T-helper 22 cell (primary cell): ENCODE results near the gene ITGA8.
"Not testable (repeated sequence)": the region's sequence is repeated elsewhere in the genome, so short reads cannot be mapped to it uniquely, and the experiment has no call there.

Experiments used
- DNase-seq: peaks from one replicate; pipeline ENCODE4 v3.0.0-alpha.2; 2020; ENCODE audit warnings: low read depth

ITGA8 gene

GRCh38 chr10:15678851-15679250, 40.9 kb downstream of the ITGA8 start:
- DNase-seq: no peak

GRCh38 chr10:15672469-15672868, 47.3 kb downstream of the ITGA8 start:
- DNase-seq: no peak

- DNase-seq: no peak
Measured at GRCh38 chr10:15670880-15671279, 48.8 kb downstream of the ITGA8 start.

GRCh38 chr10:15661574-15661973, 58.1 kb downstream of the ITGA8 start:
- no peak for DNase-seq

GRCh38 chr10:15660990-15661389, 58.7 kb downstream of the ITGA8 start:
- no peak for DNase-seq

- DNase-seq: no peak
Measured at GRCh38 chr10:15658069-15658702, 61.5 kb downstream of the ITGA8 start.

- no peak for DNase-seq
Measured at GRCh38 chr10:15652757-15653156, 67.0 kb downstream of the ITGA8 start.

GRCh38 chr10:15652117-15652516, 67.6 kb downstream of the ITGA8 start:
- DNase-seq: no peak

- DNase-seq: no peak
Measured at GRCh38 chr10:15651175-15651574, 68.5 kb downstream of the ITGA8 start.

GRCh38 chr10:15642095-15642494, 77.6 kb downstream of the ITGA8 start:
- no peak for DNase-seq

GRCh38 chr10:15640536-15641085, 79.1 kb downstream of the ITGA8 start:
- DNase-seq: no peak

GRCh38 chr10:15636446-15636845, 83.3 kb downstream of the ITGA8 start:
- DNase-seq: no peak

- no peak for DNase-seq
Measured at GRCh38 chr10:15632456-15633091, 87.1 kb downstream of the ITGA8 start.

GRCh38 chr10:15631205-15631604, 88.5 kb downstream of the ITGA8 start:
- not testable (repeated sequence) for DNase-seq

- no peak for DNase-seq
Measured at GRCh38 chr10:15630353-15630752, 89.4 kb downstream of the ITGA8 start.

- no peak for DNase-seq
Measured at GRCh38 chr10:15627617-15628196, 92.0 kb downstream of the ITGA8 start.

GRCh38 chr10:15626937-15627336, 92.8 kb downstream of the ITGA8 start:
- no peak for DNase-seq

- DNase-seq: no peak
Measured at GRCh38 chr10:15625261-15625660, 94.5 kb downstream of the ITGA8 start.

GRCh38 chr10:15624401-15625196, 95.1 kb downstream of the ITGA8 start:
- no peak for DNase-seq

GRCh38 chr10:15620836-15621515, 98.7 kb downstream of the ITGA8 start:
- no peak for DNase-seq

GRCh38 chr10:15620337-15620736, 99.4 kb downstream of the ITGA8 start:
- DNase-seq: no peak

- DNase-seq: no peak
Measured at GRCh38 chr10:15609246-15609645, 110.5 kb downstream of the ITGA8 start.
